ENCODE results near the gene PPME1.

Gene PPME1

DNA sequence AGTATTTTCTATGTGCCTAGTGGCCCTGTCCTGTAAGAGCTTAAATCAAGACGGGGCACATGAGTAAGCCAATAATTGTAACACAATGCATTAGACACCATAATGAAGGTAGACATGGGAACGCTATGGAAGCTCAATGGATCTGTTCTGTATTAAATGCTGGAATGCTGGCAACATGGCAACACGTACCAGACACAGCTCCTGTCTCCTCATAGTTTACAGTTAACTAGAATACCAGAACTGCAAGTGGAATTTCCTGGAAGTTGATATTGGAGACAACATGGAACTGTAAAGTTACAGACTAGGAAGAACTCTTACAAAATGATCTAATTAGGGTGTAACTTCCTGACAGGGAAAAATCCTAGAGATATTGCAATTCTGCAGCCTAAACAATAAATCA, 127.9 kb downstream of the PPME1 start (continued):
- TF ChIP-seq, protein P1, sequence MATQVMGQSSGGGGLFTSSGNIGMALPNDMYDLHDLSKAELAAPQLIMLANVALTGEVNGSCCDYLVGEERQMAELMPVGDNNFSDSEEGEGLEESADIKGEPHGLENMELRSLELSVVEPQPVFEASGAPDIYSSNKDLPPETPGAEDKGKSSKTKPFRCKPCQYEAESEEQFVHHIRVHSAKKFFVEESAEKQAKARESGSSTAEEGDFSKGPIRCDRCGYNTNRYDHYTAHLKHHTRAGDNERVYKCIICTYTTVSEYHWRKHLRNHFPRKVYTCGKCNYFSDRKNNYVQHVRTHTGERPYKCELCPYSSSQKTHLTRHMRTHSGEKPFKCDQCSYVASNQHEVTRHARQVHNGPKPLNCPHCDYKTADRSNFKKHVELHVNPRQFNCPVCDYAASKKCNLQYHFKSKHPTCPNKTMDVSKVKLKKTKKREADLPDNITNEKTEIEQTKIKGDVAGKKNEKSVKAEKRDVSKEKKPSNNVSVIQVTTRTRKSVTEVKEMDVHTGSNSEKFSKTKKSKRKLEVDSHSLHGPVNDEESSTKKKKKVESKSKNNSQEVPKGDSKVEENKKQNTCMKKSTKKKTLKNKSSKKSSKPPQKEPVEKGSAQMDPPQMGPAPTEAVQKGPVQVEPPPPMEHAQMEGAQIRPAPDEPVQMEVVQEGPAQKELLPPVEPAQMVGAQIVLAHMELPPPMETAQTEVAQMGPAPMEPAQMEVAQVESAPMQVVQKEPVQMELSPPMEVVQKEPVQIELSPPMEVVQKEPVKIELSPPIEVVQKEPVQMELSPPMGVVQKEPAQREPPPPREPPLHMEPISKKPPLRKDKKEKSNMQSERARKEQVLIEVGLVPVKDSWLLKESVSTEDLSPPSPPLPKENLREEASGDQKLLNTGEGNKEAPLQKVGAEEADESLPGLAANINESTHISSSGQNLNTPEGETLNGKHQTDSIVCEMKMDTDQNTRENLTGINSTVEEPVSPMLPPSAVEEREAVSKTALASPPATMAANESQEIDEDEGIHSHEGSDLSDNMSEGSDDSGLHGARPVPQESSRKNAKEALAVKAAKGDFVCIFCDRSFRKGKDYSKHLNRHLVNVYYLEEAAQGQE (tag by site-specific recombination; IDR thresholded peaks at IDR 0.05) = no peak
- TF ChIP-seq, protein P2, sequence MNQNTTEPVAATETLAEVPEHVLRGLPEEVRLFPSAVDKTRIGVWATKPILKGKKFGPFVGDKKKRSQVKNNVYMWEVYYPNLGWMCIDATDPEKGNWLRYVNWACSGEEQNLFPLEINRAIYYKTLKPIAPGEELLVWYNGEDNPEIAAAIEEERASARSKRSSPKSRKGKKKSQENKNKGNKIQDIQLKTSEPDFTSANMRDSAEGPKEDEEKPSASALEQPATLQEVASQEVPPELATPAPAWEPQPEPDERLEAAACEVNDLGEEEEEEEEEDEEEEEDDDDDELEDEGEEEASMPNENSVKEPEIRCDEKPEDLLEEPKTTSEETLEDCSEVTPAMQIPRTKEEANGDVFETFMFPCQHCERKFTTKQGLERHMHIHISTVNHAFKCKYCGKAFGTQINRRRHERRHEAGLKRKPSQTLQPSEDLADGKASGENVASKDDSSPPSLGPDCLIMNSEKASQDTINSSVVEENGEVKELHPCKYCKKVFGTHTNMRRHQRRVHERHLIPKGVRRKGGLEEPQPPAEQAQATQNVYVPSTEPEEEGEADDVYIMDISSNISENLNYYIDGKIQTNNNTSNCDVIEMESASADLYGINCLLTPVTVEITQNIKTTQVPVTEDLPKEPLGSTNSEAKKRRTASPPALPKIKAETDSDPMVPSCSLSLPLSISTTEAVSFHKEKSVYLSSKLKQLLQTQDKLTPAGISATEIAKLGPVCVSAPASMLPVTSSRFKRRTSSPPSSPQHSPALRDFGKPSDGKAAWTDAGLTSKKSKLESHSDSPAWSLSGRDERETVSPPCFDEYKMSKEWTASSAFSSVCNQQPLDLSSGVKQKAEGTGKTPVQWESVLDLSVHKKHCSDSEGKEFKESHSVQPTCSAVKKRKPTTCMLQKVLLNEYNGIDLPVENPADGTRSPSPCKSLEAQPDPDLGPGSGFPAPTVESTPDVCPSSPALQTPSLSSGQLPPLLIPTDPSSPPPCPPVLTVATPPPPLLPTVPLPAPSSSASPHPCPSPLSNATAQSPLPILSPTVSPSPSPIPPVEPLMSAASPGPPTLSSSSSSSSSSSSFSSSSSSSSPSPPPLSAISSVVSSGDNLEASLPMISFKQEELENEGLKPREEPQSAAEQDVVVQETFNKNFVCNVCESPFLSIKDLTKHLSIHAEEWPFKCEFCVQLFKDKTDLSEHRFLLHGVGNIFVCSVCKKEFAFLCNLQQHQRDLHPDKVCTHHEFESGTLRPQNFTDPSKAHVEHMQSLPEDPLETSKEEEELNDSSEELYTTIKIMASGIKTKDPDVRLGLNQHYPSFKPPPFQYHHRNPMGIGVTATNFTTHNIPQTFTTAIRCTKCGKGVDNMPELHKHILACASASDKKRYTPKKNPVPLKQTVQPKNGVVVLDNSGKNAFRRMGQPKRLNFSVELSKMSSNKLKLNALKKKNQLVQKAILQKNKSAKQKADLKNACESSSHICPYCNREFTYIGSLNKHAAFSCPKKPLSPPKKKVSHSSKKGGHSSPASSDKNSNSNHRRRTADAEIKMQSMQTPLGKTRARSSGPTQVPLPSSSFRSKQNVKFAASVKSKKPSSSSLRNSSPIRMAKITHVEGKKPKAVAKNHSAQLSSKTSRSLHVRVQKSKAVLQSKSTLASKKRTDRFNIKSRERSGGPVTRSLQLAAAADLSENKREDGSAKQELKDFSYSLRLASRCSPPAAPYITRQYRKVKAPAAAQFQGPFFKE (tag by site-specific recombination; IDR thresholded peaks at IDR 0.05; ENCODE audit: borderline replicate concordance) = no peak
